Fibroblast of lung (primary cell): ENCODE results near the gene RETREG2. TPM values are rescaled to one million over a fixed set of nuclear protein-coding genes. Genes with fewer than 3 reads are reported as not detected.

Experiments used
- DNase-seq, 2 donors: peaks; one replicate each; pipeline versions ENCODE4 v3.0.0 to v3.0.0-alpha.2; 2010; ENCODE audit warnings: low read depth in 2 of 2
- H2AFZ ChIP-seq: 2 replicates; pipeline ENCODE4 v1.5.1; 2012; ENCODE audit warnings: low read length, control low read depth, inconsistent platforms
- H3K27ac ChIP-seq: 2 replicates; pipeline ENCODE4 v1.5.1; 2011; ENCODE audit warnings: low read length, control low read depth; ENCODE audit not compliant: insufficient read depth
- H3K27me3 ChIP-seq: 2 replicates; pipeline ENCODE4 v1.5.1; 2011; ENCODE audit warnings: mild to moderate bottlenecking, low read length; ENCODE audit not compliant: control insufficient read depth, insufficient read depth
- H3K36me3 ChIP-seq: 2 replicates; pipeline ENCODE4 v1.5.1; 2011; ENCODE audit warnings: low read length; ENCODE audit not compliant: control insufficient read depth, insufficient read depth
- H3K4me1 ChIP-seq: 2 replicates; pipeline ENCODE4 v1.5.1; 2011; ENCODE audit warnings: low read length; ENCODE audit not compliant: control insufficient read depth, insufficient read depth; ENCODE audit errors: extremely low read depth
- H3K4me2 ChIP-seq: 2 replicates; pipeline ENCODE4 v1.5.1; 2011; ENCODE audit warnings: low read length, control low read depth; ENCODE audit not compliant: insufficient read depth; ENCODE audit errors: extremely low read depth
- H3K4me3 ChIP-seq, 4 experiments: fragments of 200-600 bp in 1 of 4; sonication (generic) in 1 of 4; replicated peaks in 1 of 4; 2 replicates each; pipeline ENCODE4 v1.5.1; 2011 to 2016; ENCODE audit warnings: low read length in 4 of 4, low read depth in 3 of 4, mild to moderate bottlenecking in 3 of 4, control low read depth in 2 of 4, inconsistent platforms in 1 of 4, mixed read lengths in 1 of 4; ENCODE audit not compliant: insufficient read depth in 1 of 4; ENCODE audit errors: control extremely low read depth in 1 of 4
- H3K79me2 ChIP-seq: 2 replicates; pipeline ENCODE4 v1.5.1; 2012; ENCODE audit warnings: mild to moderate bottlenecking, low read length, inconsistent platforms; ENCODE audit not compliant: control insufficient read depth, insufficient read depth
- H3K9ac ChIP-seq: 2 replicates; pipeline ENCODE4 v1.5.1; 2011; ENCODE audit warnings: mild to moderate bottlenecking, low read length, control low read depth; ENCODE audit not compliant: insufficient read depth
- H3K9me3 ChIP-seq: 2 replicates; pipeline ENCODE4 v1.5.1; 2012; ENCODE audit warnings: low read depth, low read length; ENCODE audit not compliant: control insufficient read depth, insufficient read depth
- H4K20me1 ChIP-seq: 2 replicates; pipeline ENCODE4 v1.5.1; 2011; ENCODE audit warnings: low read length; ENCODE audit not compliant: control insufficient read depth, insufficient read depth; ENCODE audit errors: extremely low read depth
- EZH2 ChIP-seq: IDR thresholded peaks from 2 replicates; pipeline ENCODE4 v1.5.1; 2012; ENCODE audit warnings: low read length, control low read depth, mild to moderate bottlenecking; ENCODE audit errors: missing control alignments
- polyA plus RNA-seq, 2 donors: library from polyadenylated mRNA; depleted of rRNA in 1 of 2; stranded (reverse) in 1 of 2; unstranded in 1 of 2; fragments of >200 nt; gene quantifications; 2 replicates each; pipeline ENCODE4 v1.2.1, GENCODE V29; 2011 to 2012; ENCODE audit warnings: missing spikeins in 1 of 2
- total RNA-seq: library from RNA; depleted of rRNA; stranded (reverse); fragments of >200 nt; gene quantifications from 2 replicates; pipeline ENCODE4 v1.2.1, GENCODE V29; 2014
- TF ChIP-seq, protein P1 (sequence below), 2 donors: IDR thresholded peaks in 1 of 2; conservative IDR thresholded peaks in 1 of 2; 1 replicate in 1 of 2; 2 replicates in 1 of 2; pipeline ENCODE4 v1.5.1; 2011 to 2012; ENCODE audit warnings: low read length in 2 of 2, control low read depth in 1 of 2, inconsistent platforms in 1 of 2, low read depth in 1 of 2, mild to moderate bottlenecking in 1 of 2

RETREG2 gene
- total and polyA plus RNA-seq, 2 donors (not counting 1 experiment from before 2014, with no cell fraction given): 64.6 to 88.7 TPM

DNA sequence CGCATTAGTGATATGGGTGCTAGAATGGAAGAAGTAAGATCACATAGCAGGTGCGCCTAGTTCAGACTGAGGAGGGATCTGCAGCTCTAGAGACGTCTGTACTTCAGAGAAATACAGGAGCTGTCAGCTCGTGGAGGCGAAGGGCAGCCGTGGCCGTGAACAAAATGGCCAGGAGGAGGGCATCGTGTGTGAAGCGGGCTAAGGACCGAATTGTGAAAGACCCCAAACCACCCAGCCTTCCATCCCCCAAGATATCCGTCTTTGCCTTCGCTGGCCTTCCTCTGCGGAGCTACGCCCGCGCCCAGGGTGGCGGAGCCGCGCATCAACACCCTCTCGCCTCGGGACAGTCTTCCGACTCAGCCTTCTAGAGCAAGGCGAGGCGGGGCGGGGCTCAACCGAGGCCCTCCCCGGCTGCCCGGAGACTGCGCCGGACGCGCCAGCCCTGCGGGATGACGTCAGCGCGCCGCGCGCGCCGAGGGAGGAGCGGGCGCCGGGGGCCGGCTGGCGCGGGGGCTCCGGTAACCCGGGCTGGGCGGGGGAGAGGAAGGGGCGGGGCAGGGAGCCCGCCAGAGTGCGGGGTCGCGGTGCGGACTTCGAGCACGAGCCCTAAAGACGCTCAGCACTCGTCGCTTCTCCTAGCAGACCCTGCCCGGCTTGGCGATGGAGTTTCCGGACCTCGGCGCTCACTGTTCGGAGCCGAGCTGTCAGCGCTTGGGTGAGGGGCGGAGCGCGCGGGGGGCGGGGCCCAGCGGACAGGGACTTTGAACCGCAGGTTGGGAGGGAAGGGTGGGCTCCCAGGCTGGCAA lies 28.5 kb downstream of the RETREG2 start, which contains the start of gene ZFAND2B:
Gene ZFAND2B (plus strand): TSS at position 455 of the 806 bp plus-strand sequence. CDS start 206 bp downstream, at position 661.
- peaks cover 15% of the 10 kb centered on the region for H3K36me3 ChIP-seq
- peaks cover 2% of the 10 kb centered on the region for H3K79me2 ChIP-seq
- H2AFZ ChIP-seq: peak within 1 kb of the TSS; percentile 91
- H3K27ac ChIP-seq: peak within 1 kb of the TSS; percentile 80
- peaks cover 2% of the 10 kb centered on the region for H3K27me3 ChIP-seq
- H3K4me3 ChIP-seq: peak within 1 kb of the TSS; percentile 58 to 85 (median 75)
- peak within 1 kb of the TSS; percentile 71 for H3K9ac ChIP-seq
- H3K4me1 ChIP-seq: peaks cover 16% of the 10 kb centered on the region
- no peaks in the 10 kb centered on the region for H4K20me1 ChIP-seq
- peak within 1 kb of the TSS; percentile 99 for H3K4me2 ChIP-seq
- no peaks in the 10 kb centered on the region for H3K9me3 ChIP-seq
- TF ChIP-seq EZH2: no peak
- TF ChIP-seq, protein P1, sequence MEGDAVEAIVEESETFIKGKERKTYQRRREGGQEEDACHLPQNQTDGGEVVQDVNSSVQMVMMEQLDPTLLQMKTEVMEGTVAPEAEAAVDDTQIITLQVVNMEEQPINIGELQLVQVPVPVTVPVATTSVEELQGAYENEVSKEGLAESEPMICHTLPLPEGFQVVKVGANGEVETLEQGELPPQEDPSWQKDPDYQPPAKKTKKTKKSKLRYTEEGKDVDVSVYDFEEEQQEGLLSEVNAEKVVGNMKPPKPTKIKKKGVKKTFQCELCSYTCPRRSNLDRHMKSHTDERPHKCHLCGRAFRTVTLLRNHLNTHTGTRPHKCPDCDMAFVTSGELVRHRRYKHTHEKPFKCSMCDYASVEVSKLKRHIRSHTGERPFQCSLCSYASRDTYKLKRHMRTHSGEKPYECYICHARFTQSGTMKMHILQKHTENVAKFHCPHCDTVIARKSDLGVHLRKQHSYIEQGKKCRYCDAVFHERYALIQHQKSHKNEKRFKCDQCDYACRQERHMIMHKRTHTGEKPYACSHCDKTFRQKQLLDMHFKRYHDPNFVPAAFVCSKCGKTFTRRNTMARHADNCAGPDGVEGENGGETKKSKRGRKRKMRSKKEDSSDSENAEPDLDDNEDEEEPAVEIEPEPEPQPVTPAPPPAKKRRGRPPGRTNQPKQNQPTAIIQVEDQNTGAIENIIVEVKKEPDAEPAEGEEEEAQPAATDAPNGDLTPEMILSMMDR (conservative IDR thresholded peaks at IDR 0.05 in 1 of 2, IDR thresholded peaks at IDR 0.05 in 1 of 2; ENCODE audit: low read depth in 1 of 2, low read length in 2 of 2): no peak
- DNase-seq: peak; percentile 86 to 90

DNA sequence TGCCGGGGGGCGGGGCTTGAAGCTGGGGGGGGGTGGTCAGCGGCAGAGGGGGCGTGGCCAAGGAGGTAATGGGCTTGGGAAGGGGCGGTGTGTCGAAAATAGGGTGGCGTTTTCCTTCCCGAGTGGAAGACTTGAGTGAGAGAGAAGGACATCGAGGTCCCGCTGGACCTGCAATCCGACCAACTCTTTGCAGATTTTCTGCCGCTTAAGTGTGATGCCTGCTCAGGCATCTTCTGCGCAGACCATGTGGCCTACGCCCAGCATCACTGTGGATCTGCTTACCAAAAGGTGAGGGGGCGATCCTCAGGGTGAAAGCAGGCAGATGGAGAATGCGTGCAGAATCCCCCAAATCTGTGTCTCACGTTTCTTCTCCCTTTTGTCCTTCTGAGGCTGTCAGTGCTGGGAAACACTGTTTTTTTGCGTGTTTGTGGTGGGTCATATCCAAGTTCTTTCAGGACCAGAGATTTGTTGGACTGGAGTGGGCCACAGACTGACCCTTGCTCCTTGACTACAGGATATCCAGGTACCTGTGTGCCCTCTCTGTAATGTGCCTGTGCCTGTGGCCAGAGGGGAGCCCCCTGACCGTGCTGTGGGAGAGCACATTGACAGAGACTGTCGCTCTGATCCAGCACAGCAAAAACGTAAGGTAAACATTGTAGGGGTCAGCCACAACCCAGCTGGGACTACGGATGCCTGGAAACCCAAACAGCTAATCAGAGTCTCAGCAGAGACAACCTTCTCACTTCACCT lies 29.2 kb downstream of the RETREG2 start:
- peaks cover 2% of the 10 kb centered on the region for H3K79me2 ChIP-seq
- H2AFZ ChIP-seq: peak overlapping the region; percentile 3
- H4K20me1 ChIP-seq: no peaks in the 10 kb centered on the region
- H3K27ac ChIP-seq: peak overlapping the region; percentile 80
- H3K9ac ChIP-seq: peak overlapping the region; percentile 32
- peaks cover 15% of the 10 kb centered on the region for H3K36me3 ChIP-seq
- peak overlapping the region; percentile 58 to 79 (median 72) for H3K4me3 ChIP-seq
- DNase-seq: no peak
- peak overlapping the region; percentile 94 for H3K4me2 ChIP-seq
- H3K27me3 ChIP-seq: peaks cover 2% of the 10 kb centered on the region
- TF ChIP-seq, protein P1 (conservative IDR thresholded peaks at IDR 0.05 in 1 of 2, IDR thresholded peaks at IDR 0.05 in 1 of 2; ENCODE audit: low read depth in 1 of 2, low read length in 2 of 2): no peak
- TF ChIP-seq EZH2: no peak
- no peaks in the 10 kb centered on the region for H3K9me3 ChIP-seq
- peaks cover 16% of the 10 kb centered on the region for H3K4me1 ChIP-seq
